Measurements from ENCODE around the gene CASZ1.

DNA sequence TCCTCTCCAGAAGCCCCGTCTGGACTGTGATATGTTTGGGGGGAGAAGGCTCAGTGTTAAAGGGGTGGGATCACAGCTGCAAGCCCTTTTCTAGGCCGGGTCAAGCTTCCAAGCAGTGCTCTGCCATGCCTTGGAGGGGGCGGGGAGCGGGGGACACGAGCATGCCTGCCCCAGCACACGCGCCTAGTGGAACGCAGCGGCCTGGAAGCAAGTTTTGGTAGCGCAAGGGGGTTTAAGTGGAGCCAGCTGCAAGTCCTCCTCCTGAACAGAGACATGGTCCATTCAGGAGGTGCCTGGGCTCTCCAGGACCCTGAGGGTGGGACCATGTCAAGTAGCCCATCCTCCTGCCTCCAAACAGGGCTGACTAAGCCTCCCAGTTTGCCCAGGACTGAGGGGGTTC is 112.2 kb downstream of the CASZ1 start:
- TF ChIP-seq MXD4 (CRISPR knock-in tag; IDR thresholded peaks at IDR 0.05; ENCODE audit: borderline replicate concordance) (no peak), NR2C2 (CRISPR knock-in tag; IDR thresholded peaks at IDR 0.05) (no peak)
- TF ChIP-seq, protein P1, sequence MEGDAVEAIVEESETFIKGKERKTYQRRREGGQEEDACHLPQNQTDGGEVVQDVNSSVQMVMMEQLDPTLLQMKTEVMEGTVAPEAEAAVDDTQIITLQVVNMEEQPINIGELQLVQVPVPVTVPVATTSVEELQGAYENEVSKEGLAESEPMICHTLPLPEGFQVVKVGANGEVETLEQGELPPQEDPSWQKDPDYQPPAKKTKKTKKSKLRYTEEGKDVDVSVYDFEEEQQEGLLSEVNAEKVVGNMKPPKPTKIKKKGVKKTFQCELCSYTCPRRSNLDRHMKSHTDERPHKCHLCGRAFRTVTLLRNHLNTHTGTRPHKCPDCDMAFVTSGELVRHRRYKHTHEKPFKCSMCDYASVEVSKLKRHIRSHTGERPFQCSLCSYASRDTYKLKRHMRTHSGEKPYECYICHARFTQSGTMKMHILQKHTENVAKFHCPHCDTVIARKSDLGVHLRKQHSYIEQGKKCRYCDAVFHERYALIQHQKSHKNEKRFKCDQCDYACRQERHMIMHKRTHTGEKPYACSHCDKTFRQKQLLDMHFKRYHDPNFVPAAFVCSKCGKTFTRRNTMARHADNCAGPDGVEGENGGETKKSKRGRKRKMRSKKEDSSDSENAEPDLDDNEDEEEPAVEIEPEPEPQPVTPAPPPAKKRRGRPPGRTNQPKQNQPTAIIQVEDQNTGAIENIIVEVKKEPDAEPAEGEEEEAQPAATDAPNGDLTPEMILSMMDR (IDR thresholded peaks at IDR 0.05) = no peak
- TF ChIP-seq, protein P2, sequence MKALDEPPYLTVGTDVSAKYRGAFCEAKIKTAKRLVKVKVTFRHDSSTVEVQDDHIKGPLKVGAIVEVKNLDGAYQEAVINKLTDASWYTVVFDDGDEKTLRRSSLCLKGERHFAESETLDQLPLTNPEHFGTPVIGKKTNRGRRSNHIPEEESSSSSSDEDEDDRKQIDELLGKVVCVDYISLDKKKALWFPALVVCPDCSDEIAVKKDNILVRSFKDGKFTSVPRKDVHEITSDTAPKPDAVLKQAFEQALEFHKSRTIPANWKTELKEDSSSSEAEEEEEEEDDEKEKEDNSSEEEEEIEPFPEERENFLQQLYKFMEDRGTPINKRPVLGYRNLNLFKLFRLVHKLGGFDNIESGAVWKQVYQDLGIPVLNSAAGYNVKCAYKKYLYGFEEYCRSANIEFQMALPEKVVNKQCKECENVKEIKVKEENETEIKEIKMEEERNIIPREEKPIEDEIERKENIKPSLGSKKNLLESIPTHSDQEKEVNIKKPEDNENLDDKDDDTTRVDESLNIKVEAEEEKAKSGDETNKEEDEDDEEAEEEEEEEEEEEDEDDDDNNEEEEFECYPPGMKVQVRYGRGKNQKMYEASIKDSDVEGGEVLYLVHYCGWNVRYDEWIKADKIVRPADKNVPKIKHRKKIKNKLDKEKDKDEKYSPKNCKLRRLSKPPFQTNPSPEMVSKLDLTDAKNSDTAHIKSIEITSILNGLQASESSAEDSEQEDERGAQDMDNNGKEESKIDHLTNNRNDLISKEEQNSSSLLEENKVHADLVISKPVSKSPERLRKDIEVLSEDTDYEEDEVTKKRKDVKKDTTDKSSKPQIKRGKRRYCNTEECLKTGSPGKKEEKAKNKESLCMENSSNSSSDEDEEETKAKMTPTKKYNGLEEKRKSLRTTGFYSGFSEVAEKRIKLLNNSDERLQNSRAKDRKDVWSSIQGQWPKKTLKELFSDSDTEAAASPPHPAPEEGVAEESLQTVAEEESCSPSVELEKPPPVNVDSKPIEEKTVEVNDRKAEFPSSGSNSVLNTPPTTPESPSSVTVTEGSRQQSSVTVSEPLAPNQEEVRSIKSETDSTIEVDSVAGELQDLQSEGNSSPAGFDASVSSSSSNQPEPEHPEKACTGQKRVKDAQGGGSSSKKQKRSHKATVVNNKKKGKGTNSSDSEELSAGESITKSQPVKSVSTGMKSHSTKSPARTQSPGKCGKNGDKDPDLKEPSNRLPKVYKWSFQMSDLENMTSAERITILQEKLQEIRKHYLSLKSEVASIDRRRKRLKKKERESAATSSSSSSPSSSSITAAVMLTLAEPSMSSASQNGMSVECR (CRISPR knock-in tag; IDR thresholded peaks at IDR 0.05; ENCODE audit: borderline replicate concordance) = no peak

All from WTC11 (cell line).